Muscle of arm (tissue), 12 donors: ENCODE data around the gene C19orf38. TPM values are rescaled to one million over a fixed set of nuclear protein-coding genes. Genes with fewer than 3 reads are reported as not detected.
A peak's percentile ranks its signal among the peaks of the same experiment; 100 is the strongest.
"Not testable (repeated sequence)": the region's sequence is repeated elsewhere in the genome, so short reads cannot be mapped to it uniquely, and the experiment has no call there.

Source experiments
- DNase-seq: peaks from one replicate; pipeline ENCODE4 v3.0.0-alpha.2; 2013
- polyA plus RNA-seq, 12 donors: library from polyadenylated mRNA; unstranded; fragments of 120-200 nt; gene quantifications; one replicate each; pipeline ENCODE4 v1.2.1, GENCODE V29; 2013; ENCODE audit not compliant: insufficient read length in 12 of 12

C19orf38 gene
- polyA plus RNA-seq, 12 donors = 0.92 to 7.1 (median 2.9) TPM; not detected in 2

DNA sequence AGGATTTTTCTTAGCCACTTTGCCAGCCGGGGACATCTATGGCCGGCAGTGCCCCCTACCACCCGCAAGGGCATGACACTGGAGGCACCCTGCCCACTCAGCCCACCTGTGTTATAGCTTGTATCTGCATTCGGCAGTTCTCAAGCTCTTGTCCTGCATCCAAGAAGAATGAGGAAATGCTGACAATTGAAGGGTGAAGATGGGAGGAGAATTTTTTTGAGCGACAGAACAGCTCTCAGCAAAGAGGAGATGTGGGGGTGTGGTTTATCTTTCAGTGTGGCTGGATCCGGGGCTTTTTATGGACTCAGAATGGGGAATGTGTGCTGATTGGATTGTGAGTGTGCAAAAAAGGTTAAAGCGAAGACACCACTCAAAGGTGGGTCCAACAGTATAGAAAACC lies 5.4 kb upstream of the C19orf38 start:
- DNase-seq = no peak

DNA sequence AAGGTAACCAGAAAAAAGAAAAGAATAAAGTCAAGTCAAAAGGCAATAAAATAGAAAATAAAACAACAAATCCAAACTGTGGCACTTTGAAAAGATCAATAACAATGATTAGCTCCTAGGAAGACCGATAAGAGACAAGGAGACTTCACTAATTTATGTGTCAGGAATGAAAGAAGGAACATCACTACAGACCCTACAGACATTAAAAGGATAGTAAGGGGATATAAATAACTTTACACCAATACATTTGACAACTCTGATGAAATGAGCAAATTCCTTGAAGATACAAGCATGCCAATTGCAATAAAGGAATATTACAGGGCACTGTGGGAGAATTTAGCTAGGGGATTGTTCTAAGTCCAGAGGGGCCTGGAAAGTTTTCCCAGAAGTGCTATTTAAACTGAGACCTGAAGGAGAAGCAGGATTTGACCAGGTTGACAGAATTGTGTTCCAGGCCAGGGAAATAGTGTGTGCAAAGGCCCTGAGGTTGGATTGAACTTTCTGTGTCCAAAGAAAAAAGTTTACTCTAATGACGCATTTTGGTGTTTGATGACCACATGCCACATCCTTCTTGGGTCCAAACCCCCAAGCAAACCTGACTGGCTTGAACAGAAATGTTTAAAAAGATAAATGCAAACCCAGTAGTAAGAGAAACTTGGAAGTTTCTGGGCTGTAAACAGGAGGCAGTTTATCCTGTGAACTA lies 1.6 kb upstream of the C19orf38 start:
- DNase-seq = no peak

DNA sequence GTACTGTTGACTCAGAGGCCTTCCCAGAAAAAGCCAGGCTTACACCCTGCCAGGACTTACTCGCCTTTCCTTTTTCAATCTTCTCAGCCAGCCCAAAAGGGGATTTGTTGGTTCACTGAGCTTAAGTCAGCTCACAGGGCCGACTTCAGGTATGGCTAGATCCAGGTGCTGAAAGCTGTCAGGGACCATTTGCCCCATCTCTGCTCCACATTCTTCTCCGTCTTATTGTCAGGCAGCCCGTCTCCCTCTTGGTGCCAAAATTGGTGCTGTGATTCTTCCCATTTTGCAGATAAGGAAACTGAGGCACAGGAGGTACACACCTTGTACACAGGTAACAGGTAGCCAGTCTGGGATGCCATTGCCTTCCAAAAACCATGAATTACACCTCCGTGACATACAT lies 2.4 kb downstream of the C19orf38 start:
- DNase-seq = no peak

DNA sequence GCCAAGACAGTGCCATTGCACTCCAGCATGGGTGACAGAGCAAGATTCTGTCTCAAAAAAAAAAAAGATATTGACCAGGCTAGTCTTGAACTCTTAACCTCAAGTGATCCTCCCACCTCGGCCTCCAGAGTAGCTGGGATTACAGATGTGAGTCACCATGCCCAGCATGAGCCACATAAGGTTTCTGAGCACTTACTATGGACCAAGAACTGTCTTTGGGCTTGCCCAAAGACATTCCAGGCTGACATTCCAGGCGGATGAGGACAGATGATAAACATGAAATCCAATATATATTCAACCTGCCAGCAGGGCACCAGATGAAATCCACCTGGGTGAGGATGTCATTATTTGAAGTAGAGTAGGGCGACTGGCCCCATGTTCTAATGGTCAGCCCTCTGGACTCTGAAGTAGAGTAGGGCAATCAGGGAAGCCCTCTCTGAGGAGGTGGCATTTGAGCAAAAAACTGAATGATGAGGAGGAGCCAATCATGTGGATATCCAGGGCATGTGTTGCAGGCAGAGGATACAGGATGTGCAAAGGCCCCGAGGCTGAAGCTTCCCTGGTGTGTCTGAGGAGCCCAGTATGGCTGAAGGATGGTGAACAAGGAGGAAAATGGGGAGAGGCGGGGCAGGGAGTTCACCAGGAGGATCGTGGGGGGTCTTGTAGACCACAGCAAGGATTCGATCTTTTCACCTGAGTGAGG lies 4.0 kb downstream of the C19orf38 start:
- DNase-seq = no peak

DNA sequence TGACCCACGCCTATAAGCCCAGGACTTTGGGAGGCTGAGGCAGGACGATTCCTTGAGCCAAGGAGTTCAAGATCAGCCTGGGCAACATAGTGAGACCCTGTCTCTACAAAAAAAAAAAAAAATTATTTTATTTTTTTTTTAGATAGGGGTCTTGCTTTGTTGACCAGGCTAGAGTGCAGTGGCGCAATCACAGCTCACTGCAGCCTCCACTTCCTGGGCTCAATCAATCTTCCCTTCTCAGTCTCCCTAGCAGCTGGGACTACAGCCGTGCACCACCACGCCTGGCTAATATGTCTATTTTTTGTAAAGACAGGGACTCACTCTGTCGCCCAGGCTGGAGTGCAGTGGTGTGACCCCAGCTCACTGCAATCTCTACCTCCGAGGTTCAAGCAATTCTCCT lies 4.7 kb downstream of the C19orf38 start:
- DNase-seq = no peak

DNA sequence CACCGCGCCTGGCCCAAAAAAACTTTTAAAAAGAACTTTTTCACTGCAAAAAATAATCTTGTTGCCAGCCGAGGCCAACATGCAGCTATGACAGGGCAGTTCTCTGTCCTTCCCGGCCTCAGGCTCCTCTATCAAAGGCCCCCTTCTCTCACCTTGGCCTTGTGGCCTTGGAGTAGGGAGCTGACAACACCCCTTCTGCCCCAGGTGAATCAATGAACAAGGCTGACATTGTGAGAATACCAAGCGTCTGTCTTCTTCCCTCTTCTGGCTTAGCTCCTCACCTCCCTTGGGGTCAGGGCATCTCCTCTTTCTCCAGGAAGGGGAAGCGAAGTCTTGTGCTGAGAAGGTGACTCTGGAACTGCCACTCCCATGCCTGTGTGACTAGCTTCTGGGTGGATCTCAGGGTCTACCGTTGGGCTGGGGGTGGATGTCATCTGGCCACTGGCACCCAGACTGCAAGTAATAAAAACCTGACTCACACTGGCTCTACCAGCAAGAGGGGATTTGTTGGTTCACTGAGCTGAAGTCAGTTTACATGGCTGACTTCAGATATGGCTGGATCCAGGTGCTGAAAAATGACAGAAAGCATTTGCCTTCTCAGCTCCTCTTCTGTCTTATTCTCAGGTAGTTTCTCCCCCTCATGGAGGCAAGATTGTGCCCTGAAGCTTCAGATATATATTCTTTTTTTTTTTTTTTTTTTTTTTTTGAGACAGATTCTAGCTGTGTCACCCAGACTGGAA lies 6.3 kb downstream of the C19orf38 start:
- no peak for DNase-seq

DNA sequence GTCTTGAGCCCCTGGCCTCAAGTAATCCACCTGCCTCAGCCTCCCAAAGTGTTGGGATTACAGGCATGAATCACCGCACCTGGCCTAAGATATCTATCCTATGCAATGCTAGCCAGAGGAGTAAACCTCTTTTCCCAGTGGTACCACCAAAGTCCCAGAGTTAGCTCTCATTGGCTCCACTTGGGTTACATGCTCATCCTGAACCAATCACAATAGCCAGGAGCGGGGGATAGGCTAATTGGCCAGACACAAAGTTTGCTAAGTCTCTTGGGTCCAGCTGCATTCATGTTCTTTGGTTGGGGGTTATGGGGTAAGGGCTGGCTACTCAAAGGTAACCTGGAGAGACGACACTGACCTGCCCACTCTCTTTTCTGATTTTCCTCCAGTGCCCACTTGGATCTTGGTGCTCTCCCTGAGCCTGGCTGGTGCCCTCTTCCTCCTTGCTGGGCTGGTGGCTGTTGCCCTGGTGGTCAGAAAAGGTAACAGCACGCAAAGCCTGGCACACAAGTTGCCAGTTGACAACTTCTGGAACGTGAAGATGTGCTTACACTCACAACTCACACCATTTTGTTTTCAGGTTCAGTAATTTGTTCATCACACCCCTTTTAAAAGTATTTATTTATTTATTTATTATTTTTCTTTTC lies 7.8 kb downstream of the C19orf38 start:
- DNase-seq = no peak

DNA sequence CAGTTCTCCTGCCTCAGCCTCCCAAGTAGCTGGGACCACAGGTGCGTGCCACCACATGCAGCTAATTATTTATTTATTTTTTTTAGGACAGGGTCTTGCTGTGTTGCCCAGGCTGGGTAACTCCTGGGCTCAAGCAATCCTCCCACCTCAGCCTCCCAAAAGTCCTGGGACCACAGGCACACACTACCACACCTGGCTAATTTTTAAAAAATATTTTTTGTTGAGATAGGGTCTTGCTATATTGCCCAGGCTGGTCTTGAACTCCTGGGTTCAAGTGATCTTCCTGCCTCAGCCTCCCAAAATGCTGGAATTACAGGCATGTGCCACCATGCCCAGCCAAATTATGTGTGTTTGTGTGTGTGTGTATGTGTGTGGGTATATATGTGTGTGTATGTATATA lies 8.7 kb downstream of the C19orf38 start:
- DNase-seq = not testable (repeated sequence)

DNA sequence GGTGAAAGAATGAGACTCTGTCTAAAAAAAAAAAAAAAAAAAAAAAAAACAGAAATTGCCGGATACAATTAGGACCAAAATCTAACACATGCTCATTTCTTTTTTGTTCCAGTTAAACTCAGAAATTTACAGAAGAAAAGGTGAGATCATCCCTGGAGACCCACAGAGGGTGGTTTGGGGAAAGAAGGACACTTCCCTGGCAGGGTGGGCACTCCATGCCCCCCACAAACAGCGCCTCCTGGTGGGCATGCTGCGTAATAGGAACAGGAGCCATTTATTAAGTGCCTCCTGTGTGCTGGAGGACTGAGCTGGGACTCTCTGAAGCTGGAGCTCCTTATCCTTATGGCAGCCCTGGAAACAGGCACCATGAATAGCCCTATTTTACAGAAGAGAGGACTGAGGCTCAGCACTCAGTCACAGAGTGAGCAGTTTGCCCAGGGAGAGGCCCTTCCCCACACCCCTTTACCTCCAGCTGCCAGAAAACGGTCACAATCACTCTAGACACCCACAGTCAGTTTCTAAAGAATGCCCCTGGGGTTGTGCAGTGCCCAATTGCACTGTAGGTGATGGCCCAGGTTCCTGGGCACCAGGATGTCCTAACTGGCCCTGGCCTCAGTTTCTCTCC lies 10.1 kb downstream of the C19orf38 start:
- no peak for DNase-seq

DNA sequence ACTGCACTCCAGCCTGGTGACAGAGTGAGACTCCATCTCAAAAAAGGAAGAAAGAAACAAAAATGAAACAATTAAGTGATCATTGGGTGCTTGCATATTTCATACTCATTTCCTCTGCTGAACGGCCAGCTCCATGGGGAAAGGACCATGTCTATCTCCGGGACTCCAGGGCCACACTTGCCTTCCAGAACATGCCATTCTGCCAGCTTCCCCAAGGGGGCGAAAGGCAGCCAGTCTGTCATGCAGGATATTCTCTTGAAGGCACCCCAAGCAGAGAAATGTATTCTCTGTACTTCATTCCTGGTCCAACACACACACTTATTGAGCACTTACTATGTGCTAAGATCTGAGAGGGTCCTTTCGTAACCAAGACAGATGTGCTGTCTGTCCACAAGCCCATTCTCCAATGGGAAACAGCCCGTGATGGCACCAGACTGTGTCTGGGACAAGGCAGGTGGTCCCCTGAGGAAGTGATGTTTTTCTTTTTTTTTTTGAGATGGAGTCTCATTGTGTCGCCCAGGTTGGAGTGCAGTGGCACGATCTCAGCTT lies 13.0 kb downstream of the C19orf38 start:
- no peak for DNase-seq

DNA sequence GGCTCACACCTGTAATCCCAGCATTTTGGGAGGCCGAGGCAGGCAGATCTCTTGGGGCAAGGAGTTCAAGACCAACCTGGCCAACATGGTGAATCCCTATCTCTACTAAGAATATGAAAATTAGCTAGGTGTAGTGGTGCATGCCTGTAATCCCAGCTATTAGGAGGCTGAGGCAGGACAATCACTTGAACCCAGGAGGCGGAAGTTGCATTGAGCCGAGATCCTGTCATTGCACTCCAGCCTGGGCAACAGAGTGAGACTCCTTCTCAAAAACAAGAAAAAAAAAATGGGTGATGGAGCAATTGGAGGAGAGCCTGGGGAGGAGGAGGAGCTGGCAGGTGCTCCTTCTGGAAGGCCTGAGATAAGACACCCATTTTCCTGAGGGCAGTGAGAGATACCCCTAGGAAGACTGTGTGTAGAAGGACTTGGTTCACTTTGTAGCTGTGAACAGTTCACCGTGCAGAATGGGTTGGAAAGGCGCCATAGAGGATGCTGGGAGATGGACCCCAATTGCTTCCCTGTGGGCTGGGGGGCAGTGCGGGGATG lies 14.4 kb downstream of the C19orf38 start:
- no peak for DNase-seq

DNA sequence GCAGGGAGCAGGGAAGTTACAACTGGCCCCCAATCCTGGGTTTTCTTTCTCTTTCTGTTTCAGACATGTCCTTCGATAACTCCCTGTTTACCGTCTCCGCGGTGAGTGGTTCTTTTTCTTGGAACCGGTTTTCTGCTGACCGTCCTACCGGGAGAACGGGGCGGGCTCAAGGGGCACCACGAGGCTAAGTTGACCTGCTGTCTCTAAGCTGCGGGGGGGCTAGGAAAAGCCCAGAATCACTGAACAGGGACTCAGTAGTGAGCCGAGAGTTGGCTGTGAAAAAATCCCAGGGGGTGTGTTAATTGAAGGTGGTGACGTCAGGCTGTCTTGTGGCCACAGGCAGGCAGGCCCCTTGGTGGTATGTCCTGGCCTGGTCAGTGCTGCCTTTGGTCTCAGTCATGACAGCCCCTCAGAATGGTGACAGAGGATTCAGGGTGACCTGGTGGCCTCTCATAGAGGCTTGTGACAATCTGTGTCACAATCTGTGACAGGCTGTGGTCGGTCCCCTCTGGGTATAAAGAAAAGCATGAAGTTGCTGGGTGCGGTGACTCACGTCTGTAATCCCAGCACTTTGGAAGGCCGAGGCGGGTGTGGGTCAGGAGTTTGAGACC lies 15.0 kb downstream of the C19orf38 start:
- no peak for DNase-seq

DNA sequence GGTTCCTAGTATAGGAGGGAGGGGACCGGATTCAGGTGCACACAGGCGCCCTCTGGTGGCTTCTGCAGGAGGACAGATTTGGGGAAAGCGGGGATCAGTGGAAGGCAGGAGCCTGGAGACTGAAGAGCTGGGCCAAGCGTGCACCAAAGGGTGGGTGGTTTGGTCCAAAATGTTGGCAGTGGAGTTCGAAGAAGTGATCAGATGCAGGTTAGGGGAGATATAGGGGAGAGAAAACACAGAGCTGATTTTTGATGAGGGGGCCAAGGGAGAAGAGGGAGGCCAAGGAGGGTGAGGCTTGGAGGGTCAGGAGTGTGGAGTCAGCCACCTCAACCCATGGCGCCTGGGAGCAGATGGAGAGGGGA lies 16.3 kb downstream of the C19orf38 start:
- DNase-seq = peak; percentile 86

DNA sequence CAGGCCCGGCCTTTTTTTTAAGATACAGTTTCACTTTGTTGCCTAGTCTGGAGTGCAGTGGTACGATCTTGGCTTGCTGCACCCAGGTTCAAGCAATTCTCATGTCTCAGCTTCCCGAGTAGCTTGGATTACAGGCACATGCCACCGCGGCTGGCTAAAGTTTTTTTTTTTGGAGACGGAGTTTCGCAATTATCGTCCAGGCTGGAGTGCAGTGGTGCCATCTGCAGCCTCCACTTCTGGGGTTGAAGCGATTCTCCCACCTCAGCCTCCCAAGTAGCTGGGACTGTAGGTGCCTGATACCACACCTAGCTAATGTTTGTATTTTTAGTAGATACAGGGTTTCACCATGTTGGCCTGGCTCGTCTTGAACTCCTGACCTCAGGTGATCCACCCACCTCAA lies 18.3 kb downstream of the C19orf38 start:
- DNase-seq = no peak

DNA sequence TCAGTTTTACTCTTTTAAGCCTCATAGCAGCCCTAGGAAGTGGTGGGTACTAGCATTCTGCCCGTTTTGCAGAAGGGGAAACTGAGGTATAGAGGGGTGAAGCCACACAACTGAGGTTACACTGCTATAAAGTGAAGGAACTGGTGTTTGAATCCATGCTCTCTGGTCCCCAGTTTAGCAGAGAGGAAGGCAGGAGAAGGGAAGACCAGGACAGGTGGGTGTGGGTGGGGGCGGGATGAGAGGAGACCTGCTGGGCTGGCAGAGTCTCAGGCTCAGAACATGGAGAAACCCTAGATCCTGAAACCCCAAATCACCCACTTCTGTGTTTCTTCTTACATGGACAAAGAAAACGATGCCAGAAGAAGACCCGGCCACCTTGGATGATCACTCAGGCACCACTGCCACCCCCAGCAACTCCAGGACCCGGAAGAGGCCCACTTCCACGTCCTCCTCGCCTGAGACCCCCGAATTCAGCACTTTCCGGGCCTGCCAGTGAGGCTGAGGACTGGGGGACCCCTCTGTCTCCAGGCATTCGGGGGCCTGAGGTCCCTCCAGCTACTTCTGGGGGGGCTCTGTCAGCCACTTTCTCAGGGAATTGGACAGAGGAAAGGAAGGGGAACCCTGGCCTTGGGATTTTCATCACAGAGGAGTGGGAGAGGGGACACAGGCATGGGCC lies 20.8 kb downstream of the C19orf38 start:
- no peak for DNase-seq

DNA sequence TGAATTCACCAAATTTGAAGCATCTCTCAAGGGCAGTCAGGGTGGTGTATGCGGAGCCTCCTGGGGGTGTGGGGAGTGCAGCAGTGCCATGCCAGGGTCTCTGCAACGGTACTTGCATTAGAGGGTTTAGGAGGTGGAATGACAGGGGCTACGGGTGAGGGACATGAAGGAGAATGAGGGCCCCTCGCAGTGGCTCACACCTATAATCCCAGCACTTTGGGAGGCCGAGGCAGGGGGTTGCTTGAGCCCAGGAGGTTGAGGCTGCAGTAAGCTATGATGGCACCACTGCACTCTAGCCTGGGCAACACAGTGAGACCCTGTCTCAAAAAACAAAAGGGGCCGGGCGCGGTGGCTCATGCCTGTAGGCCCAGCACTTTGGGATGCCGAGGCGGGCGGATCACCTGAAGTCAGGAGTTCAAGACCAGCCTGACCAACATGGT lies 21.7 kb downstream of the C19orf38 start:
- not testable (repeated sequence) for DNase-seq

DNA sequence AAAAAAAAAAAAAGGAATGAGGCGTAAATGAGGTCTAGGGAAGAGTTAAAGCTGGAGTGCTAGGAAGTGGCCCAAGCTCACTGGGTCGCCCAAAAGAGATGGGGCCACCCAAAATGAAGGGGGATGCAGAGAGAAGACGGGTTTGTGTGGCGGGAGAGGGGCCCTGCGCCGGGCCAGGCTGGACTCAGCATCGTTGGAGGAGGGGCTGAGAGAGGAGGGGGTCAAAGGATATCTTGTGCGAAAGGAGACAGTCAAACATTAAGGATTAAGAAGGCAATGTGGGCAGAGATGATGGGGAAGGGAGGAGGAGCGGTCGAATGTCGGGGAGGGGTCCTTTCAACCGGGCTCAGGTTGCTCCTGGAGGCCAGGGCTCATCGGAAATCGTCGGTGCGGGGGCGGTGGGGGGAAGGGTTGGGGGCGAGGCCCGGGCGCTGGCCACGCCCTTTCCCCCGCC lies 22.3 kb downstream of the C19orf38 start:
- no peak for DNase-seq

DNA sequence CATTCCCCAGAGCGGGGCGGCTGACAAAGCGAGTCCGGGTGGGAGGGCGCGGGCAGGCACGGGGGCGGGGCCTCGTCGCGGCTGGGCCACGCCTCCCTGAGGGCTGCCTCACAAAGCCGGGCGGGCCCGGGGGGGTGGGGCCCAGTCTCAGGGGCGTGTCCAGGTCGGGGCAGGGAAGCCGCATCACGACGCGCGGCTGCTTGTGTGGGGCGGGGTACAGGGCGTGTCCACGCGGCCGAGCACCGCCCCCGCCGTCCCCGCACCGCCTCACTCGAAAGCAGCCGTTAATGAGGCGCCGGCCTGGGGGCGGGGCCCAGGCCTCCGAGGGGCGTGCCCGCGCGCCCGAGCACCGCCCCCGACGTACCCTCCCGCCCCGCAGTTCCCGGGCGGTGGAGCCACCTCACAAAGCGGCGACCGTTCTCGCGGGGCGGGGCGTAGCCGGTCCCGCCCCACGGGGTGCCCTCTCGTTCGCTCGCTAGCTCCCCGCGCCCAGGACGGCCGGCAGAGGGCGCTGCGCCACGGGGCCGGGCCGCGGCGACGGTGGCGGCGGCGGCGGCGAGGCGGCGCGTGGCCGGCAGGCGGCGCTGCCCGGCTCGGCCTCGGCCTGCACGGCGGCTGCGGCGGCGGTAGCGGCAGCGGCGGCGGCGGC lies 22.9 kb downstream of the C19orf38 start, which contains the start of gene CARM1:
TSS of gene CARM1 (plus strand) at position 599 of the 649 bp plus-strand sequence. CDS start 150 bp downstream, outside the sequence.
- DNase-seq = peak; percentile 98
